ENCODE results near the gene ATOH8.

DNA sequence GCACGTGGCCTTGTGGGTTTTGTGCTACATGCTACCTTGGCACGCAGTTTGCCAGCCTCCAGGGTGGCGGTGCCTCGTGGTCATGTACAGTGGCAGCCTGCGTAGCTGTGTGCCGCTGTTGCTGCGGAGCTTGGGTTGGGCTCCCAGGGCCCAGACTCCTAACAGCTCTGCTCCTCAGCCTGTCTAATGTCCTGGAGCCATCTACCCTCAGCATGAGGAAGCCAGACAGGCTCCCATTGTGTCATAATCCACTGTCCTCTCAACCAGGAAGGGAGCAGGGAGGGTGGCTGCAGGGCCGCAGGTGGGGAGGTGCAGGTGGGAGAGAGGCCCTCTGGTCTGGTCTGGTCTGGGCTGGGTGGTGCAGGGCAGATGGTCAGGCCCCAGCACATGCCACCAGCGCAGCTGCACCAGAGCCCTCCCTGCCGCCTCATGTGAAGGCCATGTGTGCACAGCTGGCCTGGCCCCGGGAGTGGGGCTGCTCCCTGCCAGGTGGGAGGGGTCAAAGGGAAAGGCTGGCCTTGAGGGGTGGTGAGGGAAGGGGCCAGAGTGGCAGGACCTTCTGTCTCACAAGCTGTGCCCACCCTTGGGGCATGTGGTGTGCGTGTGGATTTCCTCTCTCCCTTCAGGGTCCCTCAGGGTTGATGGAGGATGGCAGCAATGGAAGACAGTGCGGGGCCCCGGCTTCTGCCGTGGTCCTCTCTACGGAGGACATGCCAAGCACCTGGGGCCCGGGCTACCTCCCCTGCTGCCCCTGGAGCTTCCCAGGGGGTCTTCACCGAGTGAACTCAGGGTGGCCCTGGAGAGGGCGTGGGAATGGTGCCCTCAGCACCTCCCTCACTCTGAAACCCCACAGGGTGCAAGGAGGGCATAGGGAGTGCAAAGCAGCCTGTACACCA lies 4.8 kb downstream of the ATOH8 start:
- TF ChIP-seq, protein P1, sequence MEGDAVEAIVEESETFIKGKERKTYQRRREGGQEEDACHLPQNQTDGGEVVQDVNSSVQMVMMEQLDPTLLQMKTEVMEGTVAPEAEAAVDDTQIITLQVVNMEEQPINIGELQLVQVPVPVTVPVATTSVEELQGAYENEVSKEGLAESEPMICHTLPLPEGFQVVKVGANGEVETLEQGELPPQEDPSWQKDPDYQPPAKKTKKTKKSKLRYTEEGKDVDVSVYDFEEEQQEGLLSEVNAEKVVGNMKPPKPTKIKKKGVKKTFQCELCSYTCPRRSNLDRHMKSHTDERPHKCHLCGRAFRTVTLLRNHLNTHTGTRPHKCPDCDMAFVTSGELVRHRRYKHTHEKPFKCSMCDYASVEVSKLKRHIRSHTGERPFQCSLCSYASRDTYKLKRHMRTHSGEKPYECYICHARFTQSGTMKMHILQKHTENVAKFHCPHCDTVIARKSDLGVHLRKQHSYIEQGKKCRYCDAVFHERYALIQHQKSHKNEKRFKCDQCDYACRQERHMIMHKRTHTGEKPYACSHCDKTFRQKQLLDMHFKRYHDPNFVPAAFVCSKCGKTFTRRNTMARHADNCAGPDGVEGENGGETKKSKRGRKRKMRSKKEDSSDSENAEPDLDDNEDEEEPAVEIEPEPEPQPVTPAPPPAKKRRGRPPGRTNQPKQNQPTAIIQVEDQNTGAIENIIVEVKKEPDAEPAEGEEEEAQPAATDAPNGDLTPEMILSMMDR (IDR thresholded peaks at IDR 0.05; ENCODE audit: insufficient read depth, low read length), result no peak
- TF ChIP-seq POLR2AphosphoS5 (IDR thresholded peaks at IDR 0.05; ENCODE audit: low read depth) (no peak), GABPA (IDR thresholded peaks at IDR 0.05; ENCODE audit: low read depth) (no peak)
- TF ChIP-seq, protein P2, sequence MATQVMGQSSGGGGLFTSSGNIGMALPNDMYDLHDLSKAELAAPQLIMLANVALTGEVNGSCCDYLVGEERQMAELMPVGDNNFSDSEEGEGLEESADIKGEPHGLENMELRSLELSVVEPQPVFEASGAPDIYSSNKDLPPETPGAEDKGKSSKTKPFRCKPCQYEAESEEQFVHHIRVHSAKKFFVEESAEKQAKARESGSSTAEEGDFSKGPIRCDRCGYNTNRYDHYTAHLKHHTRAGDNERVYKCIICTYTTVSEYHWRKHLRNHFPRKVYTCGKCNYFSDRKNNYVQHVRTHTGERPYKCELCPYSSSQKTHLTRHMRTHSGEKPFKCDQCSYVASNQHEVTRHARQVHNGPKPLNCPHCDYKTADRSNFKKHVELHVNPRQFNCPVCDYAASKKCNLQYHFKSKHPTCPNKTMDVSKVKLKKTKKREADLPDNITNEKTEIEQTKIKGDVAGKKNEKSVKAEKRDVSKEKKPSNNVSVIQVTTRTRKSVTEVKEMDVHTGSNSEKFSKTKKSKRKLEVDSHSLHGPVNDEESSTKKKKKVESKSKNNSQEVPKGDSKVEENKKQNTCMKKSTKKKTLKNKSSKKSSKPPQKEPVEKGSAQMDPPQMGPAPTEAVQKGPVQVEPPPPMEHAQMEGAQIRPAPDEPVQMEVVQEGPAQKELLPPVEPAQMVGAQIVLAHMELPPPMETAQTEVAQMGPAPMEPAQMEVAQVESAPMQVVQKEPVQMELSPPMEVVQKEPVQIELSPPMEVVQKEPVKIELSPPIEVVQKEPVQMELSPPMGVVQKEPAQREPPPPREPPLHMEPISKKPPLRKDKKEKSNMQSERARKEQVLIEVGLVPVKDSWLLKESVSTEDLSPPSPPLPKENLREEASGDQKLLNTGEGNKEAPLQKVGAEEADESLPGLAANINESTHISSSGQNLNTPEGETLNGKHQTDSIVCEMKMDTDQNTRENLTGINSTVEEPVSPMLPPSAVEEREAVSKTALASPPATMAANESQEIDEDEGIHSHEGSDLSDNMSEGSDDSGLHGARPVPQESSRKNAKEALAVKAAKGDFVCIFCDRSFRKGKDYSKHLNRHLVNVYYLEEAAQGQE (IDR thresholded peaks at IDR 0.05; ENCODE audit: insufficient replicate concordance, low read depth), result no peak
